Effector CD4-positive, alpha-beta T cell (primary cell): Measurements from ENCODE around the gene CAPG.
A peak's percentile ranks its signal among the peaks of the same experiment; 100 is the strongest.
"Not testable (repeated sequence)": the region's sequence is repeated elsewhere in the genome, so short reads cannot be mapped to it uniquely, and the experiment has no call there.

Experiments
- DNase-seq: peaks from one replicate; pipeline ENCODE4 v3.0.0-alpha.2; 2020

The CAPG gene

GRCh38 chr2:85395912-85396475, 14.2 kb downstream of the CAPG start:
- no peak for DNase-seq

- DNase-seq, result no peak
These were observed 15.2 kb downstream of the CAPG start for GRCh38 chr2:85394976-85395375.

- DNase-seq, result no peak
These were observed 15.9 kb downstream of the CAPG start for GRCh38 chr2:85394261-85394681.

GRCh38 chr2:85393836-85394235, 16.3 kb downstream of the CAPG start:
- no peak for DNase-seq

DNA sequence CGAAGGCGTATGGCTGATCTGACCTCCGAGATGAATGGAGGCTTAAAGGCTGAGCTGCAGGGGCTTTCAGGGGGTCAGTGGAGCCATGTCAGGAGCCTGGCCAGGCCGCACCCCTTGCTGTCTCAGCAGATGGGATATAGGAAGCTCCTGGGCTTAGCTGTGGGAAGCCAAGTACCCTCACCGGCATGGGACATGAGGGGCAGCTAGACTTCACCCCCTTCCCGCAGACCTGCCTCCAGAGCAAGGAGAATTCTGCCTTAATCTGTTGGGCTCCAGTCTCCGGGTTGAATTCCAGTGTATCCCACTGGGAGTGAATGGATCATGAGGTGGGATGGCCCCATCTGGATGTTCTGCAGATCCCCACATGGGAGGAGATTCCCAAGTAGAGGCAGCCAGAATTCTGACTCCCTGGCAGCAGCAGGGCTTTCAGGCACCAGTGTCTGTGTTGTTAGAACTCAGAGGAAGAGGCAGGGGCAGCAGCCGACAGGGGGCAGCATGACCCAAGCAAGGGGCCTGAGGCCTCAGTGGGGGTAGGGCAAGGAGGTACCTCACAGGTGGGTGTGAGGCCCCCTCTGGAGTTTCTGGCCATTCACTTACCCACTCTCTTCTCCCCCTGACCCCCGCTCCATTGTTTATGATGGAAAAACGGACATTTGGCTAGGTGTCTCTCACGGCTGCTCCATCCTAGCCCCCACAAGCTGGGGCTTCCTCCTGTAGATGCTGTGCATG, 19.1 kb downstream of the CAPG start:
- DNase-seq, result peak; percentile 60

GRCh38 chr2:85388878-85389538, 21.2 kb downstream of the CAPG start:
- DNase-seq, result no peak

DNA sequence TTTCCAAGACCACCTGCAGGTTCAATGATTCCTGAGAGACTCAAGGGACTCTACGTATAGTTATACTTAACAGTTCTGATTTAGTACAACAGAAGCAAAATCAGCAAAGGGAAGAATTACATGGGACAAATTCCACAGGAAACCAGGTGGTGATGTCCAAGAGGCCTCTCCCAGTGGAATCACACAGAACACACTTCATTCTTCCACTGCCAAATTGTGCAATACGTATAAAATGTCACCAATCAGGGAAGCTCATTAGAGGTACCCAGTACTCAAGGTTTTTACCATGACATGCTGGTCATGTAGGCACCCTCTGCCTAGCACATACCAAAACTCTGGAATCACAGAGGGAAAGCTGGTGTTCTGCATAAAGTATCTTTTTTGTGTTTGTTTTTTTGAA, 22.4 kb downstream of the CAPG start:
- no peak for DNase-seq

- no peak for DNase-seq
These were observed 24.4 kb downstream of the CAPG start for GRCh38 chr2:85385746-85386145.

DNA sequence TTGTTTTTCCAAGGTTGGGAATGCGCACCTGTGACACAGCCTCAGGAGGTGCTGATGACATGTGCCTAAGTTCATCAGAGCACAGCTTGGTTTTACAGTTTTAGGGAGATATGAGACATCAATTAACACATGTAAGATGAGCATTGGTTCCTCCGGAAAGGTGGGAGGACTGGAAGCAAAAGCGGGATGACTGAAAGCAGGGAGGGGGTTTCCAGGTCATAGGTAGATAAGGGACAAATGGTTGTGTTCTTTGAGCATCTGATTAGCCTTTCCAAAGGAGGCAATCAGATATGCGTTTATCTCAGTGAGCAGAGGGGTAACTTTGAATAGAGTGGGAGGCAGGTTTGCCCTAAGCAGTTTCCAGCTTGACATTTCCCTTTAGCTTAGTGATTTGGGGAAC, 26.3 kb downstream of the CAPG start:
- no peak for DNase-seq

DNA sequence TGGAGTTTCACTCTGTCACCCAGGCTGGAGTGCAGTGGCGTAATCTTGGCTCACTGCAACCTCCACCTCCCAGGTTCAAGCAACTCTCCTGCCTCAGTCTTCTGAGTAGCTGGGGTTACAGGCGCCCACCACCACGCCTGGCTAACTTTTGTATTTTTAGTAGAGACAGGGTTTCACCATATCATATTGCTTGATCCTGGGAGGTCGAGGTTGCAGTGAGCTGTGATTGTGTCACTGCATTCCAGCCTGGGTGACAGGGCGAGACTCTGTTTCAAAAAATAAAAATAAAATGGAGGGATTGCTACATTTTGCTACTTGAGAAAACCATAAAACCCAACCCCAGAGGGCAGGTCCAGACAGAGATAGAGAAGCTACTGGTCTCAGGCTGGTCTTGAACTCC, 27.0 kb downstream of the CAPG start:
- DNase-seq, result not testable (repeated sequence)

- DNase-seq, result no peak
These were observed 30.1 kb downstream of the CAPG start for GRCh38 chr2:85380048-85380447.

- DNase-seq, result no peak
These were observed 31.9 kb downstream of the CAPG start for GRCh38 chr2:85378257-85378656.

DNA sequence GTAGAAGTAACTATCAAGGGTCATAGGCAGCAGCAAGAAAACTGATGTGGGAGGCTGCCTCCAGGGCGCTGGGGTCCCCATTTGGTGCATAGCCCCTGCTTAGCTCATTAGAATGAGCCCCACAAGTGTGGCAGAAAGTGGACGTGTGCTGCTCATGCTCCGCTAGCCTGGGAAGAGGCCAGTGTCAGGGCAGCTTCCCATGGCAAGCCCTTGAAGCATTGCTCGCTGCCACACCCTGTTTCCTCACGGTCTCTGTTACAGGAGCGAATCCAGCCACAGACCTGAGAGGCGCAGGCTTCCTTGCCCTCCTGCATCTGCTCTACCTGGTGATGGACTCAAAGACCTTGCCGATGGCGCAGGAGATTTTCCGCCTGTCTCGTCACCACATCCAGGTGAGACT, 33.1 kb downstream of the CAPG start:
- DNase-seq, result no peak

DNA sequence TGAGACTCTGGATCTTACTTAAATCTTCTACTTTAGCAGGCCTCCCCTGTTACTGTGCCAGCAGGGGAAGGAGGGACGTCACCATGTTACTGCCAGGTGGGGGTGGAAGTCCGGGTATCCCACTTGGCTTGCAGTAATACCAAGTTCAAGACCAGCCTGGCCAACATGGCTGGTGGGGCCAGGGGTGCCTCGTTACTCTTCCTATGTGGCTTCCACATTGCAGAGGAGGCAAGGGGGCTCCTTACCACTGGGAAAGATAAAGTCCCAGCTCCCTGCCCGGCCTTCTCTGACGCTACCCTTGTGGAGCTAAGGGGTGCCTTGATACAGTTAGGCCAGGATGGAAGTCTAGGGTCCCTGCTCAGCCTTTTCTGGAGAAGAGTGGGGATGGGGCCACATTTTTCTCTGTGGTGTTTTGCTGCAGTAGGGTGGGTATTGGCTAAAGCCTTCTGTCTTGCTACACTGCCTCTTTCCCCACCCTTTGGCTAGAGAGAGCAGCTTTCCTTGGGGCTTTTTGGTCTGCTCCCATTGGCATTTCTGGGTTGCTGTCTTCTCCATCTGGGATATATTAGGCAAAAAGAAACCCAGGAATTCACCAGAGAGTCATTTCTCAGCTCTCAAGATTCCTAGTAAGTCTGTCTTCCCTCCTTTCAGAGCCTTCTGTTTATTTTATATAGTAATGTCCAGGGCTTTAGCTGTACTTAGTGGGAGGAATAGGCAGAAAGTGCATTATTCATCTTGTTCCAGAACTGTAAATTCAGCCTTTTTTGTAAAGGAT, 33.7 kb downstream of the CAPG start:
- no peak for DNase-seq

- DNase-seq, result no peak
These were observed 39.1 kb downstream of the CAPG start for GRCh38 chr2:85371045-85371444.

- DNase-seq, result no peak
These were observed 40.7 kb downstream of the CAPG start for GRCh38 chr2:85369500-85369899.

DNA sequence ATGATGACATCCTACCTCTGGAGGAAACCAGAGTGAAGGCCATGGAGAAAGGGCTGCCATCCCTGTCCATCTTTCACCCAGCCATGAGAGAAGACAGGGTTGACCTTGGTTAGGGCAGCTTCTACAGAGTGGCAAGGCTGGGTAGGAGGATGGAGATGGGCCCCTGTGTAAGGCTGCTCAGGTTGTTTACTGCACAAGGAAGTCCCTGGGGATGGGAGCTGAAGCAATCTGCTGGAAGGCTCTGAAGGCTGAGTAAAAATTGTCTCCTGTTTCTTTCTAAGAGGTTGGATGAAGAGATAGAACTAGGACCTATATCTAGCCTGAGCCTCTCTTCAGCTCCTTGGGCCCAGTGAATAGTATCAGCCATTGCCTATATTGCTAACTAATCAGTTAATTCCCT, 41.2 kb downstream of the CAPG start:
- no peak for DNase-seq

- DNase-seq, result no peak
These were observed 43.0 kb downstream of the CAPG start for GRCh38 chr2:85367180-85367579.

DNA sequence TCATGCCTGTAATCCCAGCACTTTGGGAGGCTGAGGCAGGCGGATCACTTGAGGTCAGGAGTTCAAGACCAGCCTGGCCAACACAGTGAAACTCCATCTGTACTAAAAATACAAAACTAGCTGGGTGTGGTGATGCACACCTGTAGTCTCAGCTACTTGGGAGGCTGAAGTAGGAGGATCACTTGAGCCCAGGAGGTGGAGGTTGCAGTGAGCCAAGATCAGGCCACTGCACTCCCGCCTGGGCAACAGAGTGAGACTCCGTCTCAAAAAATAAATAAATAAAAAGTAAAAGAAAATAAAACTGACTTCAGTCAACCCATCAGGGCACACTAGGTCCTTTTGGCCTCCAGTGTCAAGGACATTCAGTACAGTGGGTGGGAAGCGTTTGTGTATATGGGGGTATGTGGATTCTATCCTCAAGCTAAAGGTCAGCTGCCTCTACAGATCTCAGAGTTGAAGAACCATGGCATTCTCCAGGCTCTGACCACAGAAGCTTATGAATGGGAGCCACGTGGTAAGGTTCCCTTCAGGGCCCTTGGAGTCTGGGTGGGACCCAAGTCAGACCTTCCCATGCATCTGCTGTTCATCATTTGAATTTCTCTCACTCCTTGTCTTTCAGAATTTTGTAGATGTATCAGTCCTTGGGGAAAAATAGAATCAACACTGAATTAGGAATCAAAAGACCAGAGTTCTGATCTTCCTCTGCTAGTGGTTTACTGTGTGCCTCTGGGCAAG, 47.3 kb downstream of the CAPG start:
- not testable (repeated sequence) for DNase-seq

DNA sequence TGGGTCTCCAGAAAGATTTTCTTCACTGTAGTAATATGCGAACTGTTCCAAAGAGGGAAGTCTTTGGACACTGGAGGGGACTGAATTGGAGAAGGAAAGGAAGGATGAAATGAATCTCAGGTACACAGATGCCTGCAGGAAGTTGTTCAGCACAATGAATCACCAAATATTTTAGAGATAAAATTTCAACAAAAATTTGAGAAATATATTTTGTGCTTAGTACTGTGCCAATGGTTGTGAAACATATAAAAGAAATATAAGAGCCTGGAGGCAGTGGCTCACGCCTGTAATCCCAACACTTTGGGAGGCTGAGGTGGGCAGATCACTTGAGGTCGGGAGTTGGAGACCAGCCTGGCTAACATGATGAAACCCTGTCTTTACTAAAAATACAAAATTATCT, 52.4 kb downstream of the CAPG start:
- DNase-seq, result no peak

DNA sequence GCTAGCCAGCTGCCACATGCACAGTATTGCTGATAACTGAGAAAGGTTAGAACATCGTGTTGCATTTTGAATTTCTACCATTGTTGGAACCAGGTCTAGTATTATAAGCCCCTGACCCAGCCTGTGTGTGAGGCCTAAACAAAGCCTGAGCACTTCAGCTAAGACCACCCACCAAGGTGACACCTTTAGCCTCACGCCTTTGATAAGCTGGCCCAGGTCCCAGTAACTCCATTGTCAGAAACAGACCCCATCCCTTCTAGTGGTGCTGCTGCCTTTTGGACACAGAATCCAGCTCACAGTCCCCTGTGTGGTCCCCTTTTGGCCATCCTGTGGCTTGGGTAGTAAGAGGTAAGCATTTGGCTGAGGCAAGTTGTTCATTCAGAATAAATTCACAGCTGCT, 54.0 kb downstream of the CAPG start:
- no peak for DNase-seq

GRCh38 chr2:85355521-85355920, 54.6 kb downstream of the CAPG start:
- no peak for DNase-seq

DNA sequence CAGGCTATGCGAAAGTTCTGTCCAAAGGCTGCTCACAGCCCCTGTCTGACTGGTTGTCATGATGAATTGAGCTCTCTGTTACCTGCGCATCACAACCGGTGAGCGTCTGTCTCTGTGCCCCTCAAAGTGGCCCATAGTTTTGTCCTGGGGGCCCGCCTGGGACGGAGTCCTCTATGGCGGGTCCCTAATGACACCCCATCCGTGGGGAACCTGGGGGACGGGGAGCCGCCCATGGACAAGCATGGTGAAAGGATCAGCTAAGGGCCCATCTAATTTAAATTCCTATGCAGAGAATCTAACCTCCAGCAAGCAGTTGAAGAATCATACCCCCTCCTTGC, 55.1 kb downstream of the CAPG start:
- DNase-seq, result no peak
